ENCODE results near the gene EXOC4.

EXOC4 gene

DNA sequence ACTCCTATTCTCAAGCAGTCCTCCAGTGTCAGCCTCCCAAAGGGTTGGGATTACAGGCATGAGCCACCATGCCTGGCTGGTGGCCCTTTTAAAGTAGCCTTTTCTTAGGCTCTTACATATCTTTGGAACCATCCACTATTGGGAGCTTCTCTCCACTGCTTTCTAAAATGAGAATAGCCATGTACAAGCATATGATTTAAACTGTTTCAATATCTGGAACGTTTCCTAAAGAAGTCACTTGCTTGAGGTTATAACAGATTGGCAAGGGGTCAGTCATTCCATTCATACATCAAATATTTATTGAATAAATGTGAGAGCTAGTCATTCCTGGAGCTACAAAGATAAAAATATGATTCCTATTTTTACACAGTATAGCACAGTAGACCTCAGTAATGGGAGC, 776.9 kb downstream of the EXOC4 start:
- no peak for DNase-seq (ENCODE audit: low read depth in 2 of 2)

DNA sequence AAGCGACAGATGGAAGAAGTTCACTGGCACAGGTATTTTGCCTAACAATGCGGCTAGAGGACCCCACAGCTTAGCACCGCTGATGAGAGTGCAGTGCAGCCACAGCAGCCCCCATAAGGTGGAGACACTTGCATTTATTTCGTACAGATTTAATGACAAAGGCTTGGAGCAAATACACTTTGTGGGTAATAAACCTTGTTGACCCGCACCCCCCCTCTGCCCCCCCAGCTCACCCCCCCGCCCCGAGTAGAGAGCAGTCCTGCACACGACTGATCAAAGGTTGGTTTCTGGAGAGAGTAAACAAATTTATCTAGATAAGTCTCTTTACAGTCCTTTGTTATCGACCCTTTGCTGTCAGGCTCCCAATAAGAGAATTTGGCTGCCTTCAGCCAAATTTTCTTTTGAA, 777.6 kb downstream of the EXOC4 start:
- no peak for DNase-seq (ENCODE audit: low read depth in 2 of 2)

DNA sequence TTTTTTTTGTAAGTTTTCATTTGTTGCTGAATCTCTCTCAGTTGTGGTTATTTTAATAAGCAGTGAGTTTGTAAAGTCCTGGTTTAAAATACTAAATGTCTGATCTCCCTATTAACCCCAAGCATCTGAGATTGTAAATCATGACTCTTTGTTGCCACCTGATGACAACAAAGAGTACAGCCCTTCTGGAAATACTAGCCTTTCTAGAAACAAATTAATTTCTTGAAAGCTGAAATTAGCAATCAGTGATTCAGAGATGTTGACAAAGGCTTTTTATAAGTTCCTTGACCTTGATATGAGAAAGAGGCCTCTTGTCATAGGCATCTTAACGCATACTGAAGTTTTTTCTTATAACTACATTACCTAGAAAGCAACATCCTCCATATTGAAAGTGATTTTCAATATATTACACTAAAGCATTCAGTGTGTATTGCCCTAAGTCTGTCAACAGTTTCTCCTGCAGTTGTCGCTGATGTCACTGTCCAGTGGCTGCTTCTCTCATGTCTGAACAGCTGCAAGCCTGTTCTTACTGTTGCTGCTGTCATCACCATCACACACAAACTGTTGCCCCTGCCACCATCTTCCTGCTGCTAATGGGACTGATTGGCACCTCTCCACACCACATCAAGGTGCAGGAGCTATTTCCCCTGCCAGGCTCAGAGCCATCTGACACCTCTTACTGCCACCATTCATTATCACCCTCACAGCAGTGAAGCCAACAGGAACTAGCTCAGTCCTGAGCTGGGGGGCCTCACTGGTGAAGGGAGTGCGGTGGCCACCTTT, 779.1 kb downstream of the EXOC4 start:
- no peak for DNase-seq (ENCODE audit: low read depth in 2 of 2)

GRCh38 chr7:134034652-134035051, 781.8 kb downstream of the EXOC4 start:
- DNase-seq (ENCODE audit: low read depth in 2 of 2) = no peak

DNA sequence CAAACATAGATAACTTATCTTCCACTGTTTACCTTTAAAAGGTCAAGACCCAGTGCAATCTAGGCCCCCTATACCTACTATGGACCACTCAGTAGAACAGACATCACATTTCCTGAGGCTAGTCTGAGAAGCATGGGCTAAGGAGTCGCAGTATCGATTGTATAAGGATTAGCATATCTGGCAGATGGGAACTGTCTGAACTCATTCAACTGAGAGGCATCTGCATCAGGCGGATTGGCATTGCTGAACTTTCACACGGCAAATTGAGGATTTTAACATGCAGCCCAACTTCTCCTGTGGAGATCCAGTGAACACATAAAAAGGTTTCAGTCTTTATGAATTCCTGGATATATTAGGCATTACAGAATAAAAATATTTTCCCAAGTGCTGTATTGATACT, 785.1 kb downstream of the EXOC4 start:
- DNase-seq (ENCODE audit: low read depth in 2 of 2) = no peak

- no peak for DNase-seq (ENCODE audit: low read depth in 2 of 2)
Observed at GRCh38 chr7:134040988-134041387, 788.1 kb downstream of the EXOC4 start.

DNA sequence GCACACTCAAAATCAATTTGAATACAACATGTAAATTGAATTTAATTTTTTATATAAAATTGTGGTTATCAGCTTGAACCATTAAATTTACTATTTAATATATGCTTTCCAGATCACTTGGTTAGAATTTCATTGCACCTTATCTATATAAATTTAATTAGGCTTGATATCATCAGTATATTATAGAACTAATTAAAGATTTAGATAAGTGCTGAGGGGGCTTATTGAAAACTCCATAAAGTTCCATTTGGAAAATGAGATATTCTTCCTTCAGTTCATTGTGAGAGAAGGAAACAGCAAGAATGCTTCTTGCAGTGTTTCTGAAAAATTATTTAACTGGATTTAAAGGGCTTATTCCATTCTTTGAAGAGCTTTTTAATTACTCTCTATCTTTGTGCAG, 788.6 kb downstream of the EXOC4 start:
- DNase-seq (ENCODE audit: low read depth in 2 of 2) = no peak

DNA sequence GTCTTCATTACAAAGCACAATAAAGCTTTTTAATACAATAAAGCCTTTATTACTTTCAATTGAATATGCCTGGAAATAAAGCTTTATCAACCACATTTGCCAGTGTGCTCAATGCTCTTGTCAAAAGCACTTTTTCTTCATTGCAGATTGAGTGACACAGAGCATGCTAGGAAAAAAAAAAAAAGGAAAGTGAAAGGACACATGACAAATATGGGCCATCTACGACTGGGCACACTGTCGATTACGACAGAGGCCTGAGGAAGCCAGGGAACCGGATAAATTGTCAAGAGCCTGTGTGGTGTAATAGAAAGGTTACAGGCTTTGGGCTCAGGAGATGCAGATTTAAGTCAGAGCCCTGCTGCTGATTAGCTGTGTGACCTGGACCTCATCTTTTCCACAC, 789.4 kb downstream of the EXOC4 start:
- DNase-seq (ENCODE audit: low read depth in 2 of 2) = no peak

GRCh38 chr7:134044682-134045081, 791.8 kb downstream of the EXOC4 start:
- no peak for DNase-seq (ENCODE audit: low read depth in 2 of 2)

DNA sequence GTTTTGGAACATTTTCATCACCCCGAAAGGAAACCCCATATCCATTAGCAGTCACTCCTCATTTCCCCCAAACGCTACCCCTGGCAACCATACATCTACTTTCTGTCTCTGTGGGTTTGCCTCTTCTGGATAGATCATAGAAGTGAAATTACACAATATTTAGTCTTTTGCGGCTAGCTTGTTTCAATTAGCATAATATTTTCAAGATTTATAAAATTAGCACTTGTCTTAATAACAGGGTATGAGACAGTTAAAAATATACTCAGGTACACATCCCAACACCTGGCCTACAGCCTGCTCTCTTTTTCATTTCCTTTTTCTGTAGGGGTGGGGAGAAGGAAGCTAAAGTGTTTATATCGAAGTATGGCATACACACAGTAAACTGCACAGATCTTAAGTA, 792.8 kb downstream of the EXOC4 start:
- DNase-seq (ENCODE audit: low read depth in 2 of 2) = no peak

- no peak for DNase-seq (ENCODE audit: low read depth in 2 of 2)
Observed at GRCh38 chr7:134046594-134047128, 793.8 kb downstream of the EXOC4 start.

DNA sequence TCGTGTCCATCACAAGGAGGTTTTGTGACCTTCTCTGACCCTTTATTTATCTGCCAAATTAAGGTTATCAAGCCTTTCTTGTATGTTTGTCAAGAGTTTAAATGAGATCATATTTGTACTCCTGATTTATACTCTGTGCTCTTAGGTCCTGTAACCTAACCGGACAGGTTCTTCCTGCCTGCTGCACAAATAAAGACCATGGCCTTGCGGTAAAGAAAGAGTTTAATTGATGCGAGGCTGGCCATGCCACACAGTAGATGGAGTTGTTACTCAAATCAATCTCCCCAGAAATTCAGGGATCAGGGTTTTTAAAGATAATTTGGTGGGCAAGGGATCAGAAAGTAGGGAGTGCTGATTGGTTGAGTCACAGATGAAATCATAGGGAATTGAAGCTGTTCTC, 794.8 kb downstream of the EXOC4 start:
- no peak for DNase-seq (ENCODE audit: low read depth in 2 of 2)

DNA sequence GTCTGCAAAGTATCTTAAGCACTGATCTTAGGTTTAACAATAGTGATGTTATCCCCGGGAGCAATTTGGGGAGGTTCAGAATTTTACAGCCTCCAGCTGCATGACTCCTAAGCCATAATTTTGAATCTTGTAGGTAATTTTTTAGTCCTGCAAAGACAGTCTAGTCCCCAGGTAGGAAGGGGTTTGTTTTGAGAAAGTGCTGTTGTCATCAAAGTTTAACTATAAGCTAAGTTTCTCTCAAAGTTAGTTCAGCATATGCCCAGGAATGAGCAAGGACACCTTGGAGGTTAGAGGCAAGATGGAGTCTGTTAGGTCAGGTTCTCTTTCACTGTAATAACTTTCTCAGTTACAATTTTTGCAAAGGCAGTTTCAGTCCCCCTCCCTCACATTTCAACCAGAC, 795.3 kb downstream of the EXOC4 start:
- no peak for DNase-seq (ENCODE audit: low read depth in 2 of 2)

DNA sequence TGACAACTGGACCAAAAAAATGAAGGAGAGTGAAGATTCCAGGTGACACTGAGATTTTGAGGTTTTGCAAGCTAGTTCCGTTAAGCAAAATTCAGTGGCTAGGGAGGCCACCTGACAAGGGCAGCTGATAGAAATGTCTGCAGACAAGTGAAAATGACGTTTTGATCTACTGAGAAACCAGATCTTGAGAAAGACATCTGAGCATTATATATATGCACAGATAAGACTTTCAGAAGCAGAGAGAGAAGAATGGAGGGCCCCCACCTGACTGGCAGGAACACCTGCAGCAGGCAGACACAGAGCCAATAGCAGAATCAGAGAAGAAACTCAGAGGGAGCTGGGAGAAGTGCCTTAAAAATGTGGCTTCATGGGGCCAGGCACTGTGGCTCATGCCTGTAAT, 798.1 kb downstream of the EXOC4 start:
- no peak for DNase-seq (ENCODE audit: low read depth in 2 of 2)

DNA sequence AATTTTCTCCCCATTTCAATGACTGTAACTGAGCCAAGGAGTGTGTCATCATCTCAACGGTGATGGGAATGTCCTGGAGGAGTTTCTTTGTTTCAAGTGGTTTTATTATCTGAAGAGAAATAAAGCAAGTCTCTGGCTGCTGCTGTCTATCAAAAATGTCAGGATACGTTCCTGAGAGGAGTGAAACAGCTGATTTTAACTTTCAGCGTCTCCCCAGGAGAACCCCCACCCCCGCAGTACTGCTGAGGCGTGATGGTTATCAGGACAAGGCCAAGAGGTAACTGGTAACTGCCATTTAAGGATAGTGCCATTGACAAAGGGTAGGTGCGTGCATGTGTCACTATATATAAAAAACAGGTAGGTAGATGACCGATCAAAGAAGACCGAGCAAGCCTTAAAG, 803.9 kb downstream of the EXOC4 start:
- no peak for DNase-seq (ENCODE audit: low read depth in 2 of 2)

GRCh38 chr7:134058521-134058920, 805.6 kb downstream of the EXOC4 start:
- DNase-seq (ENCODE audit: low read depth in 2 of 2) = no peak

- no peak for DNase-seq (ENCODE audit: low read depth in 2 of 2)
Observed at GRCh38 chr7:134058980-134059379, 806.1 kb downstream of the EXOC4 start.

DNA sequence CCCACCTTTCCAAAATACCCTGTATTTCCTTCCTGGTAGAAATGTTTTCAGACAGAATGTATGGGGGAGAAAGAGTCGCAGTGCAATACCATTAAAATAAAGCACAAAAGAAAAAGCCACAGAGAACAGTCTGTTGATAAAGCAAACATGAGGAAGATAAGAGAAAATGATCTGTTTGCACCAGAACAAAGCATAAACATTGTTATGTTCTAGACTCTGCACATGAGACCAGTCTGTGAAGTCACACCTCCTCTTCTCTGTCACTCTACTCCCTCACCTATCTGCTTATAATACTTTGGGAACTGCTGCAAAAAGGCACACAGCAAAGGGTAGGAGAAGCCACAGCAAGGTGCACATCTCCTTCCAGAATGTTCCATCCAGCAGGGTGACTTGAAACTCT, 807.0 kb downstream of the EXOC4 start:
- no peak for DNase-seq (ENCODE audit: low read depth in 2 of 2)

GRCh38 chr7:134060874-134061273, 808.0 kb downstream of the EXOC4 start:
- no peak for DNase-seq (ENCODE audit: low read depth in 2 of 2)

- no peak for DNase-seq (ENCODE audit: low read depth in 2 of 2)
Observed at GRCh38 chr7:134062460-134062859, 809.6 kb downstream of the EXOC4 start.

DNA sequence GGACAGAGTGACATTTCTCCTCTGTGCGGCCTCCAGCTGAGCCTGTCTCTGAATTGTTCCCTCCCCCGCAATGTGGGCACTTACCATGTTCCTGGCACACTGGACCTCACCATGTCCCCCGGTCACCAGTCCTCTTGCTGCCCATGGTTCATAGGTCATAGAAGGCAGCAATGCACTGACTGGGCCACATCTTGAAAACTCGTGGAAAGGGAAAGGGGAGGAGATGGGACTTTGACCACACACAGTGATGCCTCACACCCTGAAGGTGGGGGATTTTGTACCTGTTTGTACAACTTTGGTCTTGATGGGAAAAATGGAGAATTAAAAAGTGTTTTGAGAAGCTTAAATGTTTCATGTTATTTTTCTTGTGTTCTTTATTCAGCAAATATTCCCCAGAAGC, 812.5 kb downstream of the EXOC4 start:
- DNase-seq (ENCODE audit: low read depth in 2 of 2) = no peak

- DNase-seq (ENCODE audit: low read depth in 2 of 2) = no peak
Observed at GRCh38 chr7:134067164-134067563, 814.3 kb downstream of the EXOC4 start.

DNA sequence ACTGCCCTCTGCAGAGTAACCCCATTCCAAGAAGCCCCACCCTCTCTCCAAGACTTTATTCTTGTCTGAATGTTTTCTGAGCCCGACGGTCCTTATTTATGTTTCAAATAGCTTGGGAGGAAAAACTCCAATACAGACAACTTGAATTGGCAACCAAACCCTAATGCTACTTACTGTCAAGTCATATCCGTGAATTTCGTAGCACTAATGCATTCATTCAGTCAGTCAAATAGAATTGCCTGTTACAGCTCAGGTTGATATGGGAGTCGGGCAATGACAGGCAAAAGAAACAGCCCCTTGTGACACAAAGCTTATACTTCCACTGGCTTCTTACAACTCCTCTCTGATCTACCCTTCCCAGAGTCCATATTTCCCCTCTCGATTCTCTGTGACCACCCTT, 815.8 kb downstream of the EXOC4 start:
- DNase-seq (ENCODE audit: low read depth in 2 of 2) = no peak

DNA sequence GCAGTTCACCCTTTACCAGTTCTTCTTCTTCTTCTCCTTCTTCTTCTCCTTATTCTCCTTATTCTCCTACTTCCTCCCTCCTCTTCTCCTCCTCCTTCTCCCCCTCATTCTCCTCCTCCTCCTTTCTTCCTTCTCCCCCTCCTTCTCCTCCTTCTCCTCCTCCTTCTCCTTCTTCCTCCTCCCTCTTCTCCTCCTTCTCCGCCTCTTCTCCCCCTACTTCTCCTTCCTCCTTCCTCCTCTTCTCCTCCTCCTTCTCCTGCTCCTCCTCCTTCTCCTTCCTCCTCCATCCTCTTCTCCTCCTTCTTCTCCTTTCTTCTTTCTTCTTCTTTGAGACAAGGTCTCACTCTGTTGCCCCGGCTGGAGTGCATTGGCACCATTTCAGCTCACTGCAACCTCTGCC, 816.3 kb downstream of the EXOC4 start:
- DNase-seq (ENCODE audit: low read depth in 2 of 2) = no peak
